RKO (cell line): ENCODE results near the gene QSOX1.
A peak's percentile ranks its signal among the peaks of the same experiment; 100 is the strongest.

Experiments
- DNase-seq: peaks from one replicate; pipeline ENCODE4 v3.0.0-alpha.2; 2016; ENCODE audit warnings: low spot score

Gene QSOX1

GRCh38 chr1:180171691-180172090 lies 17.0 kb downstream of the QSOX1 start:
- DNase-seq, result no peak

- DNase-seq, result no peak
Measured at GRCh38 chr1:180173451-180173850, 18.8 kb downstream of the QSOX1 start.

GRCh38 chr1:180173952-180174351 lies 19.3 kb downstream of the QSOX1 start:
- no peak for DNase-seq

- no peak for DNase-seq
Measured at GRCh38 chr1:180175291-180175690, 20.6 kb downstream of the QSOX1 start.

- DNase-seq, result no peak
Measured at GRCh38 chr1:180175806-180176205, 21.1 kb downstream of the QSOX1 start.

GRCh38 chr1:180176965-180177364 lies 22.3 kb downstream of the QSOX1 start:
- no peak for DNase-seq

GRCh38 chr1:180177931-180178330 lies 23.3 kb downstream of the QSOX1 start:
- no peak for DNase-seq

- peak; percentile 45 for DNase-seq
Measured at GRCh38 chr1:180178511-180179161, 24.0 kb downstream of the QSOX1 start.

GRCh38 chr1:180179162-180179957 lies 24.7 kb downstream of the QSOX1 start:
- DNase-seq, result no peak

- DNase-seq, result peak; percentile 30
Measured at GRCh38 chr1:180181048-180181447, 26.4 kb downstream of the QSOX1 start.

GRCh38 chr1:180181996-180182642 lies 27.4 kb downstream of the QSOX1 start:
- DNase-seq, result no peak

- no peak for DNase-seq
Measured at GRCh38 chr1:180182643-180183311, 28.1 kb downstream of the QSOX1 start.

- DNase-seq, result no peak
Measured at GRCh38 chr1:180183426-180183825, 28.8 kb downstream of the QSOX1 start.

GRCh38 chr1:180184041-180184440 lies 29.4 kb downstream of the QSOX1 start:
- no peak for DNase-seq

- DNase-seq, result no peak
Measured at GRCh38 chr1:180185281-180185680, 30.6 kb downstream of the QSOX1 start.

- DNase-seq, result no peak
Measured at GRCh38 chr1:180185971-180186645, 31.4 kb downstream of the QSOX1 start.

GRCh38 chr1:180186831-180187230 lies 32.2 kb downstream of the QSOX1 start:
- DNase-seq, result no peak

GRCh38 chr1:180187626-180188025 lies 33.0 kb downstream of the QSOX1 start:
- DNase-seq, result no peak

- peak; percentile 70 for DNase-seq
Measured at GRCh38 chr1:180188091-180188506, 33.4 kb downstream of the QSOX1 start.

GRCh38 chr1:180188684-180189175 lies 34.1 kb downstream of the QSOX1 start:
- DNase-seq, result no peak

GRCh38 chr1:180190091-180190490 lies 35.4 kb downstream of the QSOX1 start:
- no peak for DNase-seq

GRCh38 chr1:180192172-180192571 lies 37.5 kb downstream of the QSOX1 start:
- no peak for DNase-seq
